ENCODE measurements around the gene DLX3.

GRCh38 chr17:49971848-49972485 lies 23.1 kb downstream of the DLX3 start:
- TF ChIP-seq, protein P1, sequence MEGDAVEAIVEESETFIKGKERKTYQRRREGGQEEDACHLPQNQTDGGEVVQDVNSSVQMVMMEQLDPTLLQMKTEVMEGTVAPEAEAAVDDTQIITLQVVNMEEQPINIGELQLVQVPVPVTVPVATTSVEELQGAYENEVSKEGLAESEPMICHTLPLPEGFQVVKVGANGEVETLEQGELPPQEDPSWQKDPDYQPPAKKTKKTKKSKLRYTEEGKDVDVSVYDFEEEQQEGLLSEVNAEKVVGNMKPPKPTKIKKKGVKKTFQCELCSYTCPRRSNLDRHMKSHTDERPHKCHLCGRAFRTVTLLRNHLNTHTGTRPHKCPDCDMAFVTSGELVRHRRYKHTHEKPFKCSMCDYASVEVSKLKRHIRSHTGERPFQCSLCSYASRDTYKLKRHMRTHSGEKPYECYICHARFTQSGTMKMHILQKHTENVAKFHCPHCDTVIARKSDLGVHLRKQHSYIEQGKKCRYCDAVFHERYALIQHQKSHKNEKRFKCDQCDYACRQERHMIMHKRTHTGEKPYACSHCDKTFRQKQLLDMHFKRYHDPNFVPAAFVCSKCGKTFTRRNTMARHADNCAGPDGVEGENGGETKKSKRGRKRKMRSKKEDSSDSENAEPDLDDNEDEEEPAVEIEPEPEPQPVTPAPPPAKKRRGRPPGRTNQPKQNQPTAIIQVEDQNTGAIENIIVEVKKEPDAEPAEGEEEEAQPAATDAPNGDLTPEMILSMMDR (IDR thresholded peaks at IDR 0.05) = no peak
- TF ChIP-seq POLR2A (IDR thresholded peaks at IDR 0.05) = no peak

Measured in uterus (tissue), 2 donors.